Heart right ventricle (tissue), 16 donors: ENCODE results near the gene RTEL1. TPM values are rescaled to one million over a fixed set of nuclear protein-coding genes. Genes with fewer than 3 reads are reported as not detected.

Source experiments
- ATAC-seq, 8 donors: fragments of 200-7000 bp; cut with Tn5 transposase; one replicate each; pipeline ENCODE4 v1.9.1; 2020; ENCODE audit warnings: mild to moderate bottlenecking in 8 of 8, moderate library complexity in 8 of 8, moderate number of reproducible peaks in 1 of 8
- DNase-seq, 2 donors: peaks; one replicate each; pipeline ENCODE4 v3.0.0-alpha.2; 2020
- H3K27ac ChIP-seq, 10 donors: fragments of 200-600 bp; sonication (generic) in 2 of 10; one replicate each; pipeline versions ENCODE4 v1.5.0 to v1.8.0; 2020 to 2022; ENCODE audit warnings: mild to moderate bottlenecking in 3 of 10
- H3K27me3 ChIP-seq, 7 donors: fragments of 200-600 bp; one replicate each; pipeline ENCODE4 v1.8.0; 2021 to 2022; ENCODE audit warnings: mild to moderate bottlenecking in 2 of 7
- H3K36me3 ChIP-seq, 9 donors: fragments of 200-600 bp; sonication (generic) in 1 of 9; one replicate each; pipeline versions ENCODE4 v1.5.0 to v1.8.0; 2020 to 2022; ENCODE audit warnings: mild to moderate bottlenecking in 2 of 9
- H3K4me1 ChIP-seq, 9 donors: fragments of 200-600 bp; sonication (generic) in 1 of 9; one replicate each; pipeline versions ENCODE4 v1.5.0 to v1.8.0; 2020 to 2022; ENCODE audit warnings: mild to moderate bottlenecking in 4 of 9
- H3K4me3 ChIP-seq, 10 donors: fragments of 200-600 bp; sonication (generic) in 2 of 10; one replicate each; pipeline versions ENCODE4 v1.5.0 to v1.8.0; 2020 to 2022; ENCODE audit warnings: mild to moderate bottlenecking in 7 of 10, moderate library complexity in 2 of 10
- H3K9me3 ChIP-seq, 11 donors: fragments of 200-600 bp in 10 of 11; sonication (generic) in 2 of 11; one replicate each; pipeline versions ENCODE4 v1.5.0 to v1.8.0; 2013 to 2022; ENCODE audit warnings: mild to moderate bottlenecking in 2 of 11, control low read depth in 1 of 11, moderate library complexity in 1 of 11
- WGBS, 2 donors: extraction: QIAGEN DNeasy Blood & Tissue Kit; methylation state at CpG; one replicate each; pipeline ENCODE4 v1.1.7; 2013; ENCODE audit warnings: inconsistent platforms in 1 of 2; 5-methylcytosine and 5-hydroxymethylcytosine counted together
- intact Hi-C, 10 donors: fragments of 100-400 bp; cut with DNase I; formaldehyde crosslinking; loops; one replicate each; pipeline versions ENCODE4 v1.11.1 to v1.14.2; 2022
- polyA plus RNA-seq, 2 donors: library from polyadenylated mRNA; stranded (reverse); fragments of 200-250 nt; gene quantifications; one replicate each; pipeline ENCODE4 v1.2.3, GENCODE V29; 2013
- total RNA-seq, 10 donors: library from RNA; stranded (reverse); fragmentation: NEBNext Ultra II Directional in 3 of 10; extraction: Animal tissue kit (Norgen Biotek cat#: 25700) in 3 of 10; gene quantifications; one replicate each; pipeline versions ENCODE4 v1.2.1 to v1.2.4, GENCODE V29; 2021 to 2023
- TF ChIP-seq, protein P1 (sequence below), 9 donors: fragments of 200-600 bp; sonication (generic) in 2 of 9; IDR thresholded peaks; one replicate each; pipeline versions ENCODE4 v1.5.0 to v1.8.0; 2021 to 2022; ENCODE audit warnings: antibody characterized with exemption in 9 of 9, mild to moderate bottlenecking in 5 of 9, moderate library complexity in 1 of 9
- donor health status: Arrhythmogenic right ventricular cardiomyopathy.
- donor health status: ischemic (EF 13 %, LVEDD 7.1; RV severe dilation, severe dysfunction).
- donor health status: healthy with polysubstance abuse.
- donor health status: DM: no; HTN: yes; CAD: no.
- donor health status: DM: no; HTN: no; CAD: no.
- donor health status: ischemic (EF 25% LVEDD 6.9; RV normal size, moderate dysfunction).
- donor health status: ischemic (EF 25% LVEDD 5.7; RV mildly dilated, moderate dysfunction).
- donor health status: healthy.
- donor health status: DM: yes; HTN: yes; CAD: no.
- donor health status: Ischemic cardiomyopathy.
- donor health status: ischemic (EF 35%, LVEDD 5.7; RV mildly dilated, moderate dysfunction).
- donor health status: nonischemic (EF 11% LVEDD 7.7; RV severe dilation, severe dysfunction).
- donor health status: DM: yes; HTN: yes; CAD: no.
- donor health status: PGD.
- donor health status: ischemic (EF 29% LVEDD 5.4; RV normal size, mild dysfunction).
- donor health status: nonischemic (EF 23%, LVEDD 6.1; RV moderate dilation, normal function).

Gene RTEL1
- total and polyA plus RNA-seq, 12 donors = 5.3 to 18.8 (median 10.3) TPM

DNA sequence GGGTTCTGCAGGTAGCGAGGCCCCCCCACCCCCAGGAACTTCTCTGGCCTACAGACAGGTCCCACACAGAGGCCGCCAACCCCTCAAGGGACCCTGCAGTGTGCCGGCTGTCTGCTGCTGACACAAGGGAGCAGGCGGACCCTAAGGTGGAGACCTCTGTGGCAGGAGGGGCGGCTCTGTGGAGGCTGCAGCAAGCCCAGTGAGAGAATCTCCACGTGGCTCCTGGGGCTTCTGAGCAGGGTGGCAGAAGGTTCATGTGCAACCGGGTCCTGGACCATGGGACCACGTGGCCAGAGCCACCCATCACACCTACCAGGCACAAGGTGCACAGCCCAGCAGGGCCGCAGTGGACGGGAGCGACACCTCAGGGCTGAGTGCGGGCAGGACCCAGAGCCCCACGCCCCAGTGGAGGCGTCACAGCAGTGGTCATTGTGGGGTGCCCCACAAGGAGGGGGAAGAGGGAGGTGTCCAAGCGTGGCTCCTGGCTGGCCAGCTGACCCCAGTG, 45.4 kb downstream of the RTEL1 start:
- Histone ChIP-seq H3K4me1 (peaks cover 16 to 43% (median 31%) of the 10 kb centered on the region in 9 donors), H3K36me3 (peaks cover 0 to 70% (median 20%) of the 10 kb centered on the region in 9 donors)
- intact Hi-C loops = no loop called here

DNA sequence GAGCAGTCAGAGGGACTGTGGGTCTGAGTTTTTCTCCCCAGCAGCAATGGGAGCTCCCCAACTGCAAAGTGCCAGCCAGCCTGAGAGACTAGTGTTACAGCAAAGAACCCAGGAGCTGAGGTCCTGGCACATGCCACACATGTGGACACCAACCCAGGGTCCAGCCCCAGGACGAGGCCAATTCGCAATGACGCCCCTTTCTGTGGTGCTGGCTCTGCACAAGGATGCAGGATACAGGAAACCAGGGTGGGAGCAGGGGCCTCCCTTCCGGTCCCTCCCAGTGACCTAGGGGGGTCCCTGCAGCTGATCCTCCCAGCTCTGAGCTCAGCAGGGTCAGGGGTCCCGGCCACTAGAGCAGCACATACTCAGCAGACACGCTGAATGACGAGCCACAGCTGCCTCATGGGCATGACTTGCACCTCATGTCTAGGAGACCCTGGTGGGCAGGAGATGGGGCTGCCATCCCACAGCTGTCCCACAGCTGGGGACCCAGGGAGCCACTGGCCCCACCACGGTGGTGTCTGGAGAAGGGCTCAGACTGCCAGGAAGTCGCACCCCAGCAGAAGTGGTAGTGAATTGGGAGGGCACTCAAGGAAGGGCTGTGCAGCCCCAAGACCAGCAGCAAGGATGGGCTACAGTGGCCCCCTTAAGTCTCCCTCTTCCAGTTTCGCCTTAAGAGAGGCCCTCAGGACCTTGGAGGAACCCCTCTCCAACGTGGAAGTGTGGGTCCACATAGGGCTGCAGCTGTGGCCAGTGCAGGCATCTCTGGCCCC, 46.0 kb downstream of the RTEL1 start:
- TF ChIP-seq, protein P1, sequence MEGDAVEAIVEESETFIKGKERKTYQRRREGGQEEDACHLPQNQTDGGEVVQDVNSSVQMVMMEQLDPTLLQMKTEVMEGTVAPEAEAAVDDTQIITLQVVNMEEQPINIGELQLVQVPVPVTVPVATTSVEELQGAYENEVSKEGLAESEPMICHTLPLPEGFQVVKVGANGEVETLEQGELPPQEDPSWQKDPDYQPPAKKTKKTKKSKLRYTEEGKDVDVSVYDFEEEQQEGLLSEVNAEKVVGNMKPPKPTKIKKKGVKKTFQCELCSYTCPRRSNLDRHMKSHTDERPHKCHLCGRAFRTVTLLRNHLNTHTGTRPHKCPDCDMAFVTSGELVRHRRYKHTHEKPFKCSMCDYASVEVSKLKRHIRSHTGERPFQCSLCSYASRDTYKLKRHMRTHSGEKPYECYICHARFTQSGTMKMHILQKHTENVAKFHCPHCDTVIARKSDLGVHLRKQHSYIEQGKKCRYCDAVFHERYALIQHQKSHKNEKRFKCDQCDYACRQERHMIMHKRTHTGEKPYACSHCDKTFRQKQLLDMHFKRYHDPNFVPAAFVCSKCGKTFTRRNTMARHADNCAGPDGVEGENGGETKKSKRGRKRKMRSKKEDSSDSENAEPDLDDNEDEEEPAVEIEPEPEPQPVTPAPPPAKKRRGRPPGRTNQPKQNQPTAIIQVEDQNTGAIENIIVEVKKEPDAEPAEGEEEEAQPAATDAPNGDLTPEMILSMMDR (IDR thresholded peaks at IDR 0.05) = no peak
- Histone ChIP-seq H3K4me3 (no peak overlapping the region), H3K27me3 (no peaks in the 10 kb centered on the region), H3K36me3 (peaks cover 0 to 75% (median 20%) of the 10 kb centered on the region in 9 donors), H3K4me1 (peaks cover 11 to 43% (median 31%) of the 10 kb centered on the region in 9 donors), H3K9me3 (no peaks in the 10 kb centered on the region), H3K27ac (no peak overlapping the region)
- intact Hi-C loops = no loop called here
- no peak for DNase-seq
- no peak for ATAC-seq
- WGBS, 2 donors = 85 to 90% methylated on average over 11 of the region's 11 CpGs

More for the DNA sequence above, 45.4 kb downstream of the RTEL1 start:
- WGBS, 2 donors = 90 to 94% methylated on average over 15 of the region's 15 CpGs
- ATAC-seq (no peak), DNase-seq (no peak)
- no peak overlapping the region for H3K4me3 ChIP-seq
- H3K9me3 ChIP-seq = no peaks in the 10 kb centered on the region
- H3K27me3 ChIP-seq = no peaks in the 10 kb centered on the region
- H3K27ac ChIP-seq = no peak overlapping the region
- TF ChIP-seq, protein P1 (IDR thresholded peaks at IDR 0.05) = no peak

DNA sequence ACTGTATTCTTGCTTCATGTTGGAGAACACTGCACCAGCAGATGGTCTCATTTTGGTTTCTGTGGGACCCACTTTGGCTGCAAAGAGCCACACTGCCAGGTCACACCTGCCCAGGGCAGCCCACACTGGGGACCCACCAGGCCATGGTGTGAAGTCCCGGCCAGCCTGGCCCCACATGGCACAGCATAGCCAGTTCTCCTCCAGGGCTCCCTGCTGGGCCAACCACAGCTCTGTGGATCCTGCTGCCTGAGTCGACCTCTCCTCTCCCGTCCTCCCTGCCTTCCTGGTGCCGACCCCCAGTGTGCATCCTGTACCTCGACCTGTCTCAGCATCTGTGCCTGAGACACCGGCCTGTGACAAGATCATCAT, 46.6 kb downstream of the RTEL1 start:
- DNase-seq (no peak), ATAC-seq (no peak)
- no peak overlapping the region for H3K27ac ChIP-seq
- no peak overlapping the region for H3K4me3 ChIP-seq
- H3K9me3 ChIP-seq = no peaks in the 10 kb centered on the region
- H3K36me3 ChIP-seq = peaks cover 0 to 75% (median 20%) of the 10 kb centered on the region in 9 donors
- no peaks in the 10 kb centered on the region for H3K27me3 ChIP-seq
- TF ChIP-seq, protein P1 (IDR thresholded peaks at IDR 0.05) = no peak
- intact Hi-C loops = loop anchor here in 2 of 10 donors (5.0 kb wide), 2 partner anchors 47 to 158 kb away; partner anchors contain the start of genes ABHD16B (in 1 of the 2) and RTEL1 (in 1 of the 2)
- 80 to 83% methylated on average over 6 of the region's 6 CpGs for WGBS, 2 donors
- peaks cover 6 to 43% (median 29%) of the 10 kb centered on the region in 9 donors for H3K4me1 ChIP-seq

DNA sequence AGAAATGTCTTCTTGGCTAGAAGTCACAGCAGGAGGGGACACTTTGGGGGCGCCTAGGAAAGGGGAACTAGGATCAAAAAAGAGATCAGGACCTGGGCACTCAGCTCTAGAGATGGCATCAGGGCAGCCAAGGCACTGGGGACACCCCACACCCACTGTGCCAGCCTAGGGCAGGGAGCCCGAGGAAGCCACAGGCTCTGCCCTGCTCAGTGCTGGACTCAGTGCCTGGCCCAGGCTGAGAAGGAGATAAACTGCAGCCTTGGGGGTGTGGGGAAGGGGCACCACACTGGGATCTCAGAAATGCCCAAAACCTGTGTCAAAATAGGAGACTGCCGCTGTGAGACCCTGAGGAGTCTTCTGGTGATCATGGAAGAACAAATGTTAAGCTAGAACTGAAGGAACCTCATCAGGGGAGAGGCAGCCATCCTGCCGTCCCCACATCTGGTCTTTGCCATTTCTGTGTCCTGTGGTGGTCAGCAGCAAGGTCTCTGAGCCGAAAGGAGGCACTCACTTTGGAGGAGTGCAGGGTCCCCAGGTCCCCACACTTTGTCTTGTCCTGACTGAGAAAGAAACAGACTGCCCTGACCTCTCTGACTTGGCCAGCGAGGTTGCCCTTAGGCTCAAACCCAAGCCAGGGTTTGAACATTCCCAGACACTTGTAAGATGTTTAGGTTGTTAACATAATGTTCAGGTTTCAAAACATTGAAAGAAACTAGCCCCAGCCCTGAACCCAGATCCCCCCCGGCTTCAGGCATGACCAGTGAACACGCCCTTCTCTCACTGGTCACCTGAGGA, 47.3 kb downstream of the RTEL1 start:
- Histone ChIP-seq H3K9me3 (no peaks in the 10 kb centered on the region), H3K27ac (peak overlapping the region in 2 of 10 donors; percentile 15 to 94), H3K27me3 (no peaks in the 10 kb centered on the region), H3K4me1 (peaks cover 6 to 44% (median 29%) of the 10 kb centered on the region in 9 donors), H3K36me3 (peaks cover 0 to 75% (median 25%) of the 10 kb centered on the region in 9 donors), H3K4me3 (no peak overlapping the region)
- intact Hi-C loops = loop anchor here in 2 of 10 donors (5.0 kb wide), 2 partner anchors 48 to 157 kb away; partner anchors contain the start of genes ABHD16B (in 1 of the 2) and RTEL1 (in 1 of the 2)
- WGBS, 2 donors = 87 to 90% methylated on average over 8 of the region's 8 CpGs
- no peak for ATAC-seq
- no peak for DNase-seq
- TF ChIP-seq, protein P1 (IDR thresholded peaks at IDR 0.05) = no peak
